Neural crest cell (in vitro differentiated cells): Measurements from ENCODE around the gene PCYT2. TPM values are rescaled to one million over a fixed set of nuclear protein-coding genes. Genes with fewer than 3 reads are reported as not detected.

ENCODE experiments used
- DNase-seq: peaks from one replicate; pipeline ENCODE4 v3.0.0; 2021; ENCODE audit warnings: low read depth, mixed read lengths, low spot score
- H3K27ac Mint-ChIP-seq: one replicate; pipeline ENCODE4 v1.8.0; 2021; ENCODE audit warnings: mild to moderate bottlenecking, mixed read lengths; ENCODE audit not compliant: unreplicated experiment
- H3K27me3 Mint-ChIP-seq: 2 replicates; pipeline ENCODE4 v1.8.0; 2021; ENCODE audit warnings: low read depth, mild to moderate bottlenecking, mixed read lengths
- H3K36me3 Mint-ChIP-seq: 2 replicates; pipeline ENCODE4 v1.8.0; 2021; ENCODE audit warnings: low read depth, mild to moderate bottlenecking, mixed read lengths
- H3K4me1 Mint-ChIP-seq: 2 replicates; pipeline ENCODE4 v1.8.0; 2021; ENCODE audit warnings: mixed read lengths
- H3K4me3 Mint-ChIP-seq: one replicate; pipeline ENCODE4 v1.8.0; 2021; ENCODE audit warnings: mild to moderate bottlenecking, mixed read lengths
- H3K9me3 Mint-ChIP-seq: 2 replicates; pipeline ENCODE4 v1.8.0; 2021; ENCODE audit warnings: mixed read lengths
- CTCF ChIP-seq: fragments of 200-600 bp; sonication (generic); conservative IDR thresholded peaks from 2 replicates; pipeline ENCODE4 v1.5.0; 2021; ENCODE audit warnings: antibody characterized with exemption, mild to moderate bottlenecking
- total RNA-seq: library from RNA; stranded (reverse); gene quantifications from 2 replicates; pipeline ENCODE4 v1.2.1, GENCODE V29; 2021

The PCYT2 gene
- total RNA-seq, 1 donor from 2014 or later: 92.4 TPM

DNA sequence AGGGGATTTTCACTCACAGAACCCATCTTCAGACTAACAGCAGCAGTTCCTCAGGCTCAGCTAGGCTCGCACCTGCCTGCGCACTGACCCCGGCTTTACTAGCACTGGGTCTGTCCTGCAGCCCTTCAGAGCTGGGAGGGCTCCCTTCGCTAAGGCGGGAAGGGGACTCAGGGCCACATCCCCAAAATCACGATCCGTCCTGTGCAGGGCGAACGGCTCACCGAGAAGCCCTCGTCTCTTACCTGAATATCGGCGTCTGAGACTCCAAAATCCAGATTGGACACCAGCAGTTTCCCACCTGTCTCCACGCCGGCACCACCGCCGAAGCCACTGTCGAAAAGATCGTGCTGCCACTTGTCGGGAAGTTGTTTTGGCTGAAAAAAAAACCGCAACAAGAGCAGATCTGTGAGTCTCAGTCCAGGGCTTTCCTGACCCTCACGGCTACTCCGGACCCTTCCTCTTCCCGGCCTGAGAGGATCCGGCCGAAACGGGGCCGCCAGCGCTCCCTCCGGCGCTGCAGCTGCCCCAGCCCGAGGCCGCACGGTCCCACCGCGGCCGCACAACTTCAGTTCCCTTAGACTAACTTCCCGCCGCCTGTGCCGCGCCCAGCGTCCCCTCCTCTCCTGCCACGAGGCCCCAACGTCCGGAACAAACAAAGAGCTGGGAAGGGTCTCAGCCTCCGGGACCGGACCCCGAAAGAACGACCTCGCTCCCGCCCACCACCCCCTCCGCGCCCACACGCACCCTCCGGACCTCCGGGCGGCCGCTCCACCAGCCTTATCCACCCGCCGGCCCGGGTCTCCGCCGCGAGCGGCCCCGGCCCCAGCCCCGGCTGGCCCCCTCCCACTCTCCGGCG lies 20.5 kb downstream of the PCYT2 start:
- peak overlapping the region; percentile 88 for H3K4me3 Mint-ChIP-seq
- H3K4me1 Mint-ChIP-seq: peaks cover 7% of the 10 kb centered on the region
- DNase-seq: no peak
- no peaks in the 10 kb centered on the region for H3K27me3 Mint-ChIP-seq
- no peaks in the 10 kb centered on the region for H3K9me3 Mint-ChIP-seq
- peak overlapping the region; percentile 97 for H3K27ac Mint-ChIP-seq
- H3K36me3 Mint-ChIP-seq: peaks cover 19% of the 10 kb centered on the region
- TF ChIP-seq CTCF: no peak

DNA sequence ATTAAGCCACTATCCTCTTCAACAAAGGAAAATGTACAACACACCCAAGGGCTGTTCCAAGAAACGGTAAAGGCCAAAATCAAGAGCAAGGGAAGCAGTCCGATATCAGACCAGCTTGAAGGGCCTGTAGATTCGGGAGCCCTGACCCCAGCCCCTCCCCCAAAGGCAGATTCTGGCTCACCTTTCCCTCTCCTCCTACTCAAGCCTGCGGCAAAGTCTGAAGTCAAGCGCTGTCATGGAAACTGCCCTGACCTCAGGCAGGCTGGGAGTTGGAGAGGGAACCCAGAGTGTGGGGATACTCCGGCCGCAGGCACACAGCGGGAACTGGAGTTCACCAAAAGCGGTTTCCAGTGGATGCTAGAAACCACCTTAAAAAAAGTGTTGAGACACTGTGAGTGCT lies 21.6 kb downstream of the PCYT2 start:
- no peak for DNase-seq
- H3K36me3 Mint-ChIP-seq: peaks cover 21% of the 10 kb centered on the region

GRCh38 chr17:81888988-81889595 lies 22.1 kb downstream of the PCYT2 start:
- Mint-ChIP-seq H3K9me3 (no peaks in the 10 kb centered on the region), H3K36me3 (peaks cover 25% of the 10 kb centered on the region), H3K4me1 (peaks cover 7% of the 10 kb centered on the region), H3K27me3 (no peaks in the 10 kb centered on the region), H3K4me3 (peak overlapping the region; percentile 78), H3K27ac (no peak overlapping the region)
- no peak for TF ChIP-seq CTCF
- DNase-seq: no peak

More for the DNA sequence above, 21.6 kb downstream of the PCYT2 start:
- TF ChIP-seq CTCF: no peak
- Mint-ChIP-seq H3K9me3 (no peaks in the 10 kb centered on the region), H3K4me1 (peaks cover 7% of the 10 kb centered on the region), H3K27me3 (no peaks in the 10 kb centered on the region), H3K27ac (no peak overlapping the region), H3K4me3 (peak overlapping the region; percentile 88)

- Mint-ChIP-seq H3K27me3 (no peaks in the 10 kb centered on the region), H3K36me3 (peaks cover 26% of the 10 kb centered on the region), H3K4me1 (peaks cover 7% of the 10 kb centered on the region), H3K27ac (no peak overlapping the region), H3K4me3 (peak overlapping the region; percentile 78), H3K9me3 (no peaks in the 10 kb centered on the region)
- DNase-seq: no peak
- TF ChIP-seq CTCF: no peak
These were observed 22.9 kb downstream of the PCYT2 start for GRCh38 chr17:81888105-81888987.

DNA sequence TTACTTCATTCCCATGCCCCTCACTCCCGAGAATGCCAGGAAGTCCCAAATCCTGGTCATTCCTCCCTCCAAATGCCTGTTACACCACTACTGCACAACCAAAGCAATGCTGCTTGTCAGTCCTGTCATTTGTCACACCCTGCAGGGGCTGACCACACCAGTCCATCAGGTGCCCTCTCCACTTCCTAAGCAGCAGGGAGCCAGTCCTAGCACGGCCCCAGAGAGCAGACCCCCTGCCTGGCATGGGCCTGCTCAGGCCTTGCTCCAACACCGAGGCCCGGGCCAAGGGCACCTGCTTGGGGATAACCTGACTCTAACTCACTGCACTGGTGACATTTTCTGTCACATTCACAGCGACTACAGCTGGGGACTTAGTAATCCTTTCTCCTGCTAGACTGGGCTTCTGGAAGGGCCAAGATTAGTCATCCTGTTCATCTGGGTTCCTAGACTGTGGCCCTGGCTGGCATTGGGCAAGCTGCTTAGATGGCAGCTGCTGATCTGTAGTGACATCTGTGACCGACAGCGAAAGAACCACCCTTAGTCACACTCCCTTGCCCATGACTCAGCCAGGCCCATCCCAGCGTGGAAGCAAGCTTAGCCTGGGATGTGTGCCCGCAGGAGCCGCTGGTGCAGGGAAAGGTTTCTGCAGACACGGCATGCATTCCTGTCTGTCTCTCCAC lies 25.2 kb downstream of the PCYT2 start:
- Mint-ChIP-seq H3K9me3 (no peaks in the 10 kb centered on the region), H3K4me1 (peaks cover 7% of the 10 kb centered on the region), H3K27ac (no peak overlapping the region), H3K4me3 (peak overlapping the region; percentile 76), H3K36me3 (peaks cover 27% of the 10 kb centered on the region), H3K27me3 (no peaks in the 10 kb centered on the region)
- no peak for TF ChIP-seq CTCF
- DNase-seq: no peak
